IMR-90 (cell line): ENCODE measurements around the gene LDB1. TPM values are rescaled to one million over a fixed set of nuclear protein-coding genes. Genes with fewer than 3 reads are reported as not detected.

Source experiments
- ATAC-seq: fragments of 200-7000 bp; cut with Tn5 transposase; 2 replicates; pipeline ENCODE4 v1.9.1; 2020; ENCODE audit warnings: low read depth, mild to moderate bottlenecking, moderate library complexity
- BruUV-seq: library from RNA; stranded (reverse); fragments of 400-500 nt; replicated peaks from 2 replicates; lab custom pipeline; 2021; lab: Mats Ljungman, UMichigan
- CTCF ChIA-PET: fragments of 300-600 bp; formaldehyde crosslinking; extraction: SDS; loops from one replicate; lab custom pipeline; 2021; ENCODE audit warnings: antibody characterized with exemption; lab: Yijun Ruan, JAX
- POLR2A ChIA-PET: fragments of 300-600 bp; sonication (Branson Sonifier 250); formaldehyde crosslinking; loops from one replicate; lab custom pipeline; 2022; ENCODE audit warnings: antibody characterized with exemption; ENCODE audit not compliant: unreplicated experiment; lab: Charles Lee
- DNase-seq: peaks from one replicate; pipeline ENCODE4 v3.0.0; 2013
- H2AFZ ChIP-seq: replicated peaks from 2 replicates; pipeline ENCODE3; 2013; ENCODE audit warnings: low read length, mild to moderate bottlenecking; ENCODE audit not compliant: poor library complexity
- H2AK5ac ChIP-seq: 2 replicates; pipeline ENCODE4 v1.6.1; 2013; ENCODE audit warnings: low read depth, low read length, inconsistent platforms
- H2AK9ac ChIP-seq: replicated peaks from 2 replicates; pipeline ENCODE3; 2013; ENCODE audit warnings: mild to moderate bottlenecking, low read depth, low read length, moderate library complexity; ENCODE audit not compliant: poor library complexity
- H2BK120ac ChIP-seq: 2 replicates; pipeline ENCODE4 v1.6.1; 2013; ENCODE audit warnings: low read depth, low read length, inconsistent platforms
- H2BK15ac ChIP-seq: 3 replicates; pipeline ENCODE4 v1.6.1; 2013; ENCODE audit warnings: low read depth, low read length, inconsistent platforms
- H2BK20ac ChIP-seq: 2 replicates; pipeline ENCODE4 v1.6.1; 2013; ENCODE audit warnings: low read depth, mild to moderate bottlenecking, inconsistent platforms, low read length, moderate library complexity
- H2BK5ac ChIP-seq: 2 replicates; pipeline ENCODE4 v1.6.1; 2013; ENCODE audit warnings: mild to moderate bottlenecking, low read depth, low read length, inconsistent platforms; ENCODE audit not compliant: poor library complexity, severe bottlenecking
- H3K14ac ChIP-seq: replicated peaks from 2 replicates; pipeline ENCODE4 v1.6.1; 2013; ENCODE audit warnings: low read depth, low read length, inconsistent platforms
- H3K18ac ChIP-seq: 2 replicates; pipeline ENCODE4 v1.6.1; 2013; ENCODE audit warnings: low read depth, low read length, control low read depth
- H3K23ac ChIP-seq: 2 replicates; pipeline ENCODE4 v1.6.1; 2013; ENCODE audit warnings: low read depth, low read length, inconsistent platforms
- H3K27ac ChIP-seq: 2 replicates; pipeline ENCODE4 v1.5.1; 2013; ENCODE audit warnings: mild to moderate bottlenecking, control low read depth, low read length; ENCODE audit not compliant: insufficient read depth
- H3K27me3 ChIP-seq: 2 replicates; pipeline ENCODE4 v1.6.1; 2013; ENCODE audit warnings: low read length; ENCODE audit not compliant: control insufficient read depth, insufficient read depth
- H3K36me3 ChIP-seq: 2 replicates; pipeline ENCODE4 v1.6.1; 2013; ENCODE audit warnings: low read length, mixed read lengths; ENCODE audit not compliant: control insufficient read depth, insufficient read depth
- H3K4ac ChIP-seq: 2 replicates; pipeline ENCODE4 v1.6.1; 2013; ENCODE audit warnings: low read depth, low read length, inconsistent platforms
- H3K4me1 ChIP-seq: 2 replicates; pipeline ENCODE4 v1.6.1; 2013; ENCODE audit warnings: low read length, mixed read lengths; ENCODE audit not compliant: control insufficient read depth, insufficient read depth
- H3K4me2 ChIP-seq: 2 replicates; pipeline ENCODE4 v1.6.1; 2013; ENCODE audit warnings: low read depth, mild to moderate bottlenecking, control low read depth, low read length, moderate library complexity
- H3K4me3 ChIP-seq: 2 replicates; pipeline ENCODE4 v1.5.1; 2013; ENCODE audit warnings: low read depth, mild to moderate bottlenecking, control low read depth, low read length, moderate library complexity; ENCODE audit not compliant: insufficient read depth
- H3K56ac ChIP-seq: 2 replicates; pipeline ENCODE4 v1.6.1; 2013; ENCODE audit warnings: low read length, inconsistent platforms; ENCODE audit not compliant: insufficient read depth; ENCODE audit errors: extremely low read depth
- H3K79me1 ChIP-seq, 2 experiments: 2 replicates each; pipeline ENCODE4 v1.6.1; 2013; ENCODE audit warnings: low read length in 2 of 2, inconsistent platforms in 1 of 2, low read depth in 1 of 2
- H3K9ac ChIP-seq: 2 replicates; pipeline ENCODE4 v1.6.1; 2013; ENCODE audit warnings: low read depth, low read length, control low read depth
- H3K9me1 ChIP-seq: 2 replicates; pipeline ENCODE4 v1.6.1; 2013; ENCODE audit warnings: low read length, inconsistent platforms; ENCODE audit not compliant: insufficient read depth
- H3K9me3 ChIP-seq: 2 replicates; pipeline ENCODE4 v1.6.1; 2013; ENCODE audit warnings: low read length; ENCODE audit not compliant: control insufficient read depth, insufficient read depth
- H4K20me1 ChIP-seq: 2 replicates; pipeline ENCODE4 v1.6.1; 2013; ENCODE audit warnings: low read length, inconsistent platforms; ENCODE audit not compliant: insufficient read depth
- H4K5ac ChIP-seq: 2 replicates; pipeline ENCODE4 v1.6.1; 2013; ENCODE audit warnings: mild to moderate bottlenecking, low read depth, low read length, control low read depth
- H4K8ac ChIP-seq, 2 experiments: 2 replicates each; pipeline ENCODE4 v1.6.1; 2013; ENCODE audit warnings: low read depth in 2 of 2, low read length in 2 of 2, control low read depth in 1 of 2, inconsistent platforms in 1 of 2
- H4K91ac ChIP-seq: 2 replicates; pipeline ENCODE4 v1.6.1; 2013; ENCODE audit warnings: low read depth, low read length, inconsistent platforms; ENCODE audit not compliant: insufficient read depth
- CHD1 ChIP-seq: IDR thresholded peaks from 2 replicates; pipeline ENCODE4 v1.6.1; 2012; ENCODE audit warnings: low read depth, low read length, improper control_type of control experiment
- FOS ChIP-seq: fragments of 150-350 bp; IDR thresholded peaks from 2 replicates; pipeline ENCODE4 v1.6.1; 2016; ENCODE audit warnings: low read depth, low read length
- RCOR1 ChIP-seq: IDR thresholded peaks from 2 replicates; pipeline ENCODE4 v1.6.1; 2012; ENCODE audit warnings: mild to moderate bottlenecking, low read length, improper control_type of control experiment; ENCODE audit not compliant: insufficient replicate concordance
- SMC3 ChIP-seq: fragments of 150-350 bp; IDR thresholded peaks from 2 replicates; pipeline ENCODE4 v1.6.1; 2016; ENCODE audit warnings: low read depth, mild to moderate bottlenecking, antibody characterized with exemption, low read length, moderate library complexity
- WGBS, 2 experiments: methylation state at CpG; one replicate each; pipeline versions ENCODE4 v1.1.5 to v1.1.7; 2013; ENCODE audit warnings: missing lambda C conversion rate in 2 of 2; ENCODE audit not compliant: insufficient read length in 1 of 2; ENCODE audit errors: extremely low coverage in 2 of 2; 5-methylcytosine and 5-hydroxymethylcytosine counted together
- dilution Hi-C: fragments of 300-500 bp; cut with HindIII; formaldehyde crosslinking; loops from one replicate; pipeline ENCODE4 v1.14.3; 2018; ENCODE audit warnings: low sequenced_read_pairs; ENCODE audit not compliant: unreplicated experiment
- in situ Hi-C: fragments of 300-500 bp; cut with MboI; formaldehyde crosslinking; loops from 3 replicates; pipeline ENCODE4 v1.14.3; 2019; ENCODE audit warnings: low sequenced_read_pairs, inconsistent platforms, mixed read lengths
- intact Hi-C: fragments of 100-400 bp; cut with micrococcal nuclease; formaldehyde crosslinking; loops from 2 replicates; pipeline ENCODE4 v1.10.0; 2022
- polyA plus RNA-seq, 3 experiments: library from polyadenylated mRNA; depleted of rRNA; stranded (reverse); fragments of >200 nt; gene quantifications; 2 replicates each; pipeline ENCODE4 v1.2.3, GENCODE V29; 2012; ENCODE audit warnings: low replicate concordance in 1 of 3
- total RNA-seq: library from RNA; depleted of rRNA; stranded (reverse); fragments of >200 nt; gene quantifications from 2 replicates; pipeline ENCODE4 v1.2.3, GENCODE V29; 2012

LDB1 gene
- total and polyA plus RNA-seq, 2 of the 4 experiments (the other 2 are of a cell fraction) = 47.9 to 92.4 TPM

DNA sequence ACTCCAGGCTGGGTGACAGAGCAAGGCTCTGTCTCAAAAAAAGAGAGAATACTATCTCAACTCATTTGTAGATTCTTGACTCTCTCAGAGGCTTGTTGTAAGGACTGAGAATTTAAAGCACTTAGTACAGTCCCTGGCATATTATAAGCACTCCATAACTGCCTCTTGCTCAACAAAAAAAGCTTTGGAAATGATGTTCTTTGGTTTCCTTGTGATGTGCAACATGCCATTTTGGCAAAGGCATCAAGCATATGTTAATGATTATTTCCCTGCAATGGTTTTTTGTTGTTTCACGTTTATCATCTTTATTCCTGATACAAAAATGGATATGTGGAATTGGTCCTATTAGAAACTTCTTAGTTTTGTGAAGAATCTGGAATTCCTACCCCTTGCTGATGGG is 47.7 kb upstream of the LDB1 start:
- no CpG with 5 or more reads among the region's 1 CpG for WGBS, 2 experiments

More for the DNA sequence above, 47.7 kb upstream of the LDB1 start:
- Histone ChIP-seq H2AFZ (no peak overlapping the region), H2BK120ac (no peak overlapping the region), H3K23ac (no peak overlapping the region), H2AK9ac (no peak overlapping the region), H2BK5ac (no peak overlapping the region), H3K4ac (no peak overlapping the region), H3K4me2 (no peak overlapping the region), H3K27me3 (no peaks in the 10 kb centered on the region; the same call in 1 of the 2 replicates), H3K36me3 (peaks cover 7% of the 10 kb centered on the region), H3K9me3 (no peaks in the 10 kb centered on the region), H3K9ac (no peak overlapping the region), H4K5ac (no peak overlapping the region), H3K4me1 (no peaks in the 10 kb centered on the region), H3K9me1 (no peaks in the 10 kb centered on the region), H3K79me1 (no peaks in the 10 kb centered on the region), H3K14ac (no peak overlapping the region), H2AK5ac (no peak overlapping the region), H4K20me1 (no peaks in the 10 kb centered on the region), H2BK20ac (no peak overlapping the region), H2BK15ac (no peak overlapping the region), H4K8ac (no peak overlapping the region), H3K18ac (no peak overlapping the region), H3K56ac (no peak overlapping the region), H3K4me3 (no peak overlapping the region), H3K27ac (no peak overlapping the region), H4K91ac (no peak overlapping the region)
- dilution Hi-C loops = no loop called here
- ChIA-PET POLR2A (no interaction called here), CTCF (interaction anchor here (0.6 kb wide), 1 partner anchor 184 kb away, joined by 3 read pairs; no protein-coding TSS in a partner anchor)
- no peak for ATAC-seq
- in situ Hi-C loops = loop anchor here (5.0 kb wide), 2 partner anchors 59 to 184 kb away; partner anchors contain the start of gene ELOVL3
- no TSS peak for BruUV-seq
- intact Hi-C loops = loop anchor here (2.0 kb wide), 2 partner anchors 63 to 311 kb away; no protein-coding TSS in a partner anchor
- DNase-seq = no peak
- TF ChIP-seq FOS = no peak
- TF ChIP-seq SMC3 = no peak
- TF ChIP-seq CHD1 = no peak
- TF ChIP-seq RCOR1 = no peak
